Measurements from ENCODE around the gene AP2A2. TPM values are rescaled to one million over a fixed set of nuclear protein-coding genes. Genes with fewer than 3 reads are reported as not detected.
A peak's percentile ranks its signal among the peaks of the same experiment; 100 is the strongest.

AP2A2 gene
- total RNA-seq, 1 experiment from 2014 or later: 47.1 TPM

- no peak overlapping the region for H3K4me3 Mint-ChIP-seq
Observed at GRCh38 chr11:1020211-1020905, 94.7 kb downstream of the AP2A2 start.

GRCh38 chr11:1022411-1022810 lies 96.7 kb downstream of the AP2A2 start:
- CTCF ChIA-PET: no interaction called here
- ATAC-seq (no peak), DNase-seq (ENCODE audit: low spot score) (no peak)
- H3K4me3 Mint-ChIP-seq: no peak overlapping the region
- POLR2A ChIA-PET: no interaction called here
- 0 out of 2 replicates have a peak overlapping the region, but pooled peaks have one; percentile 6 for H3K27ac Mint-ChIP-seq
- peaks cover 6% of the 10 kb centered on the region for H3K36me3 Mint-ChIP-seq
- TF ChIP-seq HMGA2 (CRISPR knock-in tag; IDR thresholded peaks at IDR 0.05) (no peak), FOXP1 (CRISPR knock-in tag; IDR thresholded peaks at IDR 0.05; ENCODE audit: borderline replicate concordance) (no peak), NR3C1 (CRISPR knock-in tag; conservative IDR thresholded peaks at IDR 0.05; ENCODE audit: low read depth) (no peak), ARID4B (CRISPR knock-in tag; IDR thresholded peaks at IDR 0.05; ENCODE audit: borderline replicate concordance) (no peak), JAZF1 (CRISPR knock-in tag; IDR thresholded peaks at IDR 0.05) (no peak), ZBTB21 (CRISPR knock-in tag; IDR thresholded peaks at IDR 0.05; ENCODE audit: borderline replicate concordance) (no peak), ATF3 (CRISPR knock-in tag; conservative IDR thresholded peaks at IDR 0.05) (no peak), ZNF532 (CRISPR knock-in tag; IDR thresholded peaks at IDR 0.05; ENCODE audit: borderline replicate concordance) (no peak), E2F1 (CRISPR knock-in tag; IDR thresholded peaks at IDR 0.05) (no peak), AFF4 (CRISPR knock-in tag; IDR thresholded peaks at IDR 0.05; ENCODE audit: borderline replicate concordance) (no peak)
- no peaks in the 10 kb centered on the region for H3K27me3 Mint-ChIP-seq (ENCODE audit: low read depth)
- H3K4me1 Mint-ChIP-seq: 0 out of 2 replicates have a peak, but pooled peaks cover 3% of the 10 kb centered on the region
- peaks cover 9% of the 10 kb centered on the region for H3K9me3 Mint-ChIP-seq

More at GRCh38 chr11:1020211-1020905, 94.7 kb downstream of the AP2A2 start:
- no peak for DNase-seq (ENCODE audit: low spot score)
- Mint-ChIP-seq H3K27me3 (ENCODE audit: low read depth) (no peaks in the 10 kb centered on the region; the same call in 1 of the 2 replicates), H3K4me1 (0 out of 2 replicates have a peak, but pooled peaks cover 3% of the 10 kb centered on the region), H3K27ac (no peak overlapping the region), H3K9me3 (peaks cover 24% of the 10 kb centered on the region), H3K36me3 (peaks cover 16% of the 10 kb centered on the region)
- ChIA-PET CTCF (no interaction called here), POLR2A (no interaction called here)
- no peak for ATAC-seq
- no peak for TF ChIP-seq TCF7 (CRISPR knock-in tag; IDR thresholded peaks at IDR 0.05; ENCODE audit: low read depth)
- TF ChIP-seq ZNF281 (CRISPR knock-in tag; IDR thresholded peaks at IDR 0.05): no peak

Data from WTC11 (cell line).